NB4 (cell line): ENCODE measurements around the gene PRKD1.

Source experiments
- DNase-seq: peaks from one replicate; pipeline ENCODE4 v3.0.0; 2010; ENCODE audit warnings: low read depth
- H3K4me3 ChIP-seq: one replicate; pipeline ENCODE4 v1.5.1; 2011; ENCODE audit warnings: mild to moderate bottlenecking, low read depth, low read length, moderate library complexity
- CTCF ChIP-seq: IDR thresholded peaks from one replicate; pipeline ENCODE4 v1.5.1; 2012; ENCODE audit warnings: low read depth, low read length
- MAX ChIP-seq: IDR thresholded peaks from 2 replicates; pipeline ENCODE4 v1.6.1; 2011; ENCODE audit warnings: low read depth, low read length
- MYC ChIP-seq: IDR thresholded peaks from 2 replicates; pipeline ENCODE4 v1.6.1; 2011; ENCODE audit warnings: low read depth, low read length
- POLR2A ChIP-seq: IDR thresholded peaks from 2 replicates; pipeline ENCODE4 v1.6.1; 2011; ENCODE audit warnings: mild to moderate bottlenecking; ENCODE audit not compliant: insufficient read length; ENCODE audit errors: extremely low read depth

The PRKD1 gene

GRCh38 chr14:29587761-29588470, 339.7 kb downstream of the PRKD1 start:
- H3K4me3 ChIP-seq = no peak overlapping the region
- DNase-seq = no peak

GRCh38 chr14:29587046-29587445, 340.6 kb downstream of the PRKD1 start:
- DNase-seq = no peak
- no peak for TF ChIP-seq MAX
- no peak for TF ChIP-seq CTCF
- no peak for TF ChIP-seq MYC
- TF ChIP-seq POLR2A = no peak
- H3K4me3 ChIP-seq = no peak overlapping the region

More at GRCh38 chr14:29587761-29588470, 339.7 kb downstream of the PRKD1 start:
- TF ChIP-seq MAX (no peak), MYC (no peak), CTCF (no peak), POLR2A (no peak)

- TF ChIP-seq MYC = no peak
- no peak for TF ChIP-seq CTCF
- no peak for TF ChIP-seq MAX
- TF ChIP-seq POLR2A = no peak
- H3K4me3 ChIP-seq = no peak overlapping the region
- DNase-seq = no peak
These were observed 342.7 kb downstream of the PRKD1 start for GRCh38 chr14:29584992-29585391.

- no peak for TF ChIP-seq CTCF
- no peak for TF ChIP-seq POLR2A
- no peak for TF ChIP-seq MAX
- no peak for TF ChIP-seq MYC
These were observed 346.9 kb downstream of the PRKD1 start for GRCh38 chr14:29580763-29581162.

GRCh38 chr14:29579838-29580237, 347.8 kb downstream of the PRKD1 start:
- no peak overlapping the region for H3K4me3 ChIP-seq
- TF ChIP-seq MAX (no peak), CTCF (no peak), POLR2A (no peak), MYC (no peak)
- no peak for DNase-seq

More at GRCh38 chr14:29580763-29581162, 346.9 kb downstream of the PRKD1 start:
- no peak overlapping the region for H3K4me3 ChIP-seq
- DNase-seq = no peak
